GM21526 (cell line): ENCODE results near the gene PGBD1.

ENCODE experiments used
- ATAC-seq: cut with Tn5 transposase; IDR thresholded peaks from one replicate; pipeline ENCODE4 v1.9.1; 2021; ENCODE audit warnings: moderate library complexity; ENCODE audit not compliant: unreplicated experiment, low FRiP score

PGBD1 gene

GRCh38 chr6:28334286-28335039 is 53.1 kb downstream of the PGBD1 start:
- no peak for ATAC-seq

- no peak for ATAC-seq
These were observed 53.7 kb downstream of the PGBD1 start for GRCh38 chr6:28335040-28335563.

- peak; percentile 91 for ATAC-seq
These were observed 54.4 kb downstream of the PGBD1 start, which contains the start of gene ZSCAN31 for GRCh38 chr6:28335564-28336283. TSS of gene ZSCAN31 (minus strand) at chr6:28336148. CDS start at chr6:28329683, 6,465 bp downstream.

GRCh38 chr6:28336284-28337120 is 55.1 kb downstream of the PGBD1 start:
- ATAC-seq: no peak

GRCh38 chr6:28337121-28337520 is 55.7 kb downstream of the PGBD1 start:
- no peak for ATAC-seq

- ATAC-seq: no peak
These were observed 59.1 kb downstream of the PGBD1 start for GRCh38 chr6:28340310-28341095.

GRCh38 chr6:28343898-28344677 is 62.7 kb downstream of the PGBD1 start:
- no peak for ATAC-seq

GRCh38 chr6:28345201-28345600 is 63.8 kb downstream of the PGBD1 start:
- ATAC-seq: no peak

GRCh38 chr6:28347119-28347518 is 65.7 kb downstream of the PGBD1 start:
- ATAC-seq: no peak

- ATAC-seq: no peak
These were observed 68.0 kb downstream of the PGBD1 start for GRCh38 chr6:28349344-28349891.

- ATAC-seq: peak; percentile 93
These were observed 68.7 kb downstream of the PGBD1 start, which contains the start of gene ZKSCAN3 for GRCh38 chr6:28349892-28350737. TSS of gene ZKSCAN3 (plus strand) at chr6:28349947. CDS start at chr6:28359587, 9,640 bp downstream.

- no peak for ATAC-seq
These were observed 69.7 kb downstream of the PGBD1 start for GRCh38 chr6:28351087-28351486.

GRCh38 chr6:28351493-28351925 is 70.1 kb downstream of the PGBD1 start:
- ATAC-seq: no peak
